HG02973 (cell line): ENCODE measurements around the gene ABTB2.
"Not testable (repeated sequence)": the region's sequence is repeated elsewhere in the genome, so short reads cannot be mapped to it uniquely, and the experiment has no call there.

Source experiments
- ATAC-seq: cut with Tn5 transposase; IDR thresholded peaks from one replicate; pipeline ENCODE4 v1.9.1; 2021; ENCODE audit warnings: moderate library complexity; ENCODE audit not compliant: unreplicated experiment

ABTB2 gene

GRCh38 chr11:34194576-34195335 lies 163.1 kb downstream of the ABTB2 start:
- ATAC-seq = no peak

- no peak for ATAC-seq
These were observed 165.1 kb downstream of the ABTB2 start for GRCh38 chr11:34192481-34193401.

GRCh38 chr11:34191578-34191977 lies 166.2 kb downstream of the ABTB2 start:
- no peak for ATAC-seq

GRCh38 chr11:34190192-34191139 lies 167.3 kb downstream of the ABTB2 start:
- ATAC-seq = no peak

- ATAC-seq = no peak
These were observed 168.6 kb downstream of the ABTB2 start for GRCh38 chr11:34189191-34189590.

GRCh38 chr11:34188181-34188580 lies 169.6 kb downstream of the ABTB2 start:
- ATAC-seq = no peak

GRCh38 chr11:34185926-34186841 lies 171.6 kb downstream of the ABTB2 start:
- no peak for ATAC-seq

- ATAC-seq = no peak
These were observed 173.2 kb downstream of the ABTB2 start for GRCh38 chr11:34184505-34185015.

- ATAC-seq = no peak
These were observed 173.9 kb downstream of the ABTB2 start for GRCh38 chr11:34183848-34184391.

GRCh38 chr11:34182921-34183685 lies 174.7 kb downstream of the ABTB2 start:
- ATAC-seq = no peak

- ATAC-seq = no peak
These were observed 175.4 kb downstream of the ABTB2 start for GRCh38 chr11:34182425-34182824.

- ATAC-seq = no peak
These were observed 175.9 kb downstream of the ABTB2 start for GRCh38 chr11:34181856-34182405.

GRCh38 chr11:34181251-34181650 lies 176.6 kb downstream of the ABTB2 start:
- ATAC-seq = no peak

- ATAC-seq = not testable (repeated sequence)
These were observed 177.0 kb downstream of the ABTB2 start for GRCh38 chr11:34180814-34181165.

- ATAC-seq = no peak
These were observed 177.6 kb downstream of the ABTB2 start for GRCh38 chr11:34180040-34180813.

GRCh38 chr11:34179026-34179675 lies 178.7 kb downstream of the ABTB2 start:
- ATAC-seq = no peak

GRCh38 chr11:34178209-34178821 lies 179.5 kb downstream of the ABTB2 start:
- no peak for ATAC-seq
